Fibroblast of the aortic adventitia (primary cell): ENCODE measurements around the gene ANKRD22. TPM values are rescaled to one million over a fixed set of nuclear protein-coding genes. Genes with fewer than 3 reads are reported as not detected.
A peak's percentile ranks its signal among the peaks of the same experiment; 100 is the strongest.

Source experiments
- DNase-seq: peaks from one replicate; pipeline ENCODE4 v3.0.0-alpha.2; 2010; ENCODE audit warnings: low read depth
- H3K4me3 ChIP-seq: 2 replicates; pipeline ENCODE4 v1.5.1; 2011; ENCODE audit warnings: low read depth, mild to moderate bottlenecking, control low read depth, low read length, moderate library complexity
- total RNA-seq: library from RNA; depleted of rRNA; stranded (reverse); fragments of >200 nt; gene quantifications from 2 replicates; pipeline ENCODE4 v1.2.3, GENCODE V29; 2012; ENCODE audit warnings: low replicate concordance
- TF ChIP-seq, protein P1 (sequence below): IDR thresholded peaks from 2 replicates; pipeline ENCODE4 v1.5.1; 2011; ENCODE audit warnings: mild to moderate bottlenecking, low read length, control low read depth, inconsistent platforms; ENCODE audit not compliant: insufficient read depth

Gene ANKRD22
- total RNA-seq, 1 donor: 0.09 TPM

DNA sequence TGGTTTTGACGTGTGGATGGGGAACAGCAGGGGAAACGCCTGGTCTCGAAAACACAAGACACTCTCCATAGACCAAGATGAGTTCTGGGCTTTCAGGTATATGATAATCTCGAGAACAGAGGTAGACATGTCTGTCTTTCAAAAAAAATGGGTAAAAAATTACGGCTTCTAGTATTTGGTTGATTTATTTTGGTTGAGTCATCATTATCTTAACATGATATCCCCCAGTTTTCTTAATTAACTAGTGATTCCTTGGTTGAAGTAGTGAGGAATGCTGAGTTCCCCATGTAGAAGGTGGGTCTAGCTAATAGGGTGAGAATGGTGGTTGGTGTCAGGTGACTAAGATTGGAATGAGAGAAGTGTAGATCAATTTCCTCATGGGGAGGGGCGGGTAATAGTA lies 38.4 kb downstream of the ANKRD22 start:
- TF ChIP-seq, protein P1, sequence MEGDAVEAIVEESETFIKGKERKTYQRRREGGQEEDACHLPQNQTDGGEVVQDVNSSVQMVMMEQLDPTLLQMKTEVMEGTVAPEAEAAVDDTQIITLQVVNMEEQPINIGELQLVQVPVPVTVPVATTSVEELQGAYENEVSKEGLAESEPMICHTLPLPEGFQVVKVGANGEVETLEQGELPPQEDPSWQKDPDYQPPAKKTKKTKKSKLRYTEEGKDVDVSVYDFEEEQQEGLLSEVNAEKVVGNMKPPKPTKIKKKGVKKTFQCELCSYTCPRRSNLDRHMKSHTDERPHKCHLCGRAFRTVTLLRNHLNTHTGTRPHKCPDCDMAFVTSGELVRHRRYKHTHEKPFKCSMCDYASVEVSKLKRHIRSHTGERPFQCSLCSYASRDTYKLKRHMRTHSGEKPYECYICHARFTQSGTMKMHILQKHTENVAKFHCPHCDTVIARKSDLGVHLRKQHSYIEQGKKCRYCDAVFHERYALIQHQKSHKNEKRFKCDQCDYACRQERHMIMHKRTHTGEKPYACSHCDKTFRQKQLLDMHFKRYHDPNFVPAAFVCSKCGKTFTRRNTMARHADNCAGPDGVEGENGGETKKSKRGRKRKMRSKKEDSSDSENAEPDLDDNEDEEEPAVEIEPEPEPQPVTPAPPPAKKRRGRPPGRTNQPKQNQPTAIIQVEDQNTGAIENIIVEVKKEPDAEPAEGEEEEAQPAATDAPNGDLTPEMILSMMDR: no peak
- DNase-seq: no peak
- H3K4me3 ChIP-seq: no peak overlapping the region

DNA sequence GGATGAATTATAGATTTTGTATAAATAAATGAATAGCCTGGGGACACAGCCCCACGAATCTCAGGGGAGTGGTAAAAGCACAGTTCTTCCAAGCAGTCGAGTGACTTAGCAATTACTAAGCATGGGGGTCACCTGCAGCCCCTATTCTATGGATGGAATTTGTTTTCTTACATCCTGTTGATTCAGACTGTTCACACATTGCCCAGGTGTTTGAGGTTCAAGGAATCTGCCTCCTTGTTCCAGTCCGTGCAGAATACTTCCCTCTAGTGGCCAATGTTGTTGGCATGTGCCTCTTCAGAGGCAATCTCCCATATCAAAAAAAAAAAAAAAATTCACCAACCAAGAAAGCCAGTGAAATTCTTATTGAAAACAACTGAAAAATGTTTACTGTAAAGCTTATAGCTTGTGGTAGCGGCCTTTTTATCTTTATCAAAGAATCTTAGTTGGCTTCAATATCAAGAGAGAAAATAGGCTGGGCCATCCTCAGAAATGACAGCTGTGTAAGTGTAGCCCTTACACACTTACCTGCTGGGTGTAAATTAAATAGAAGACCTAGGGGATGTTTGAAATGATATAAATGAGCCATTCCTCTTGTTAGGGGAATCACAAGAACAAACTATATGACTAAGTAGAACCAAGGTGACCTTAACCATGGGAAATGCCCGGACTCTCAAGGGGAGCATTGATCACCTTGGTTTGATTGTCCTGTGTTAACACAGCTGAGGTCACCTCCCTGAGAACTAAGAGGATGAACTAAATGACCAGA lies 41.3 kb downstream of the ANKRD22 start:
- no peak overlapping the region for H3K4me3 ChIP-seq
- DNase-seq: peak; percentile 85
- TF ChIP-seq, protein P1: peak; percentile 78

DNA sequence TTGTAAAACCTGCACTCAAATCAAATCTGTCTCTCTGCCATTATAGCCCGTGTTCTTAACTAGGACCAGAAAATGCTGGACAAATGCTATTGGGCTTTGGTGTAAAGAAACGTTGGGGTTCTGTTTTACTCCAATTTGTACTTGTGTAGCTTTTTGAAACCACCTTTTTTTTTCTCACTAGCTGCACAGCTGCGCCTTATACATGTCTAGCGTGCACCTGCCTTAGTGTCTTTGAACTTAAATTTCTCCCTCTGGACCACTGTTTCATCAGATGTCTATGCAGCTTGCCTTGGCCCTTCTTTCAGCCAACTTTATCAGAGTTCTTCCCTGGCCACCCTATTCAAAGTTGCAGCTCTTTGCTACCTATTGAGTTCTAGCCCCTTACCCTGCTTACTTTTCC lies 42.0 kb downstream of the ANKRD22 start:
- H3K4me3 ChIP-seq: no peak overlapping the region
- no peak for DNase-seq
- TF ChIP-seq, protein P1: no peak

DNA sequence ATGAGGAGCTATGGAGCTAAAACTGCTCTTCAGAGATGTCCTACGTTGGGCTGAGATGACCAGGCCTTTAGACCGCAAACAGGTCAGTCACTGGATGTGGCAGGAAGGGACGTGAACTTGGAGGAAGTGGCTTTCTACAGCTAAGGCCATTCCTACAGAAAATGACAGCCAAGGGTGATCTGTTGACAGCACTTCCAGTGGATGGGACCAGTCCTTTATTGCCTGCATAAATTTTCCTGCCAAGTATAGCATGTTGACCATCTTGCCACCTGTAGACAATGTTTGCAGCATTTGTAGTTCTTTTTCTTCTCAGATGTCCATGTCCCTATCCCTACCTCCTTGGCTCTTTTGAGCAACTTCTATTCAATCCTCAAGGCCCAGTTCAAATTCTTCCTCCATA lies 45.7 kb downstream of the ANKRD22 start:
- no peak overlapping the region for H3K4me3 ChIP-seq
- TF ChIP-seq, protein P1: no peak
- no peak for DNase-seq

DNA sequence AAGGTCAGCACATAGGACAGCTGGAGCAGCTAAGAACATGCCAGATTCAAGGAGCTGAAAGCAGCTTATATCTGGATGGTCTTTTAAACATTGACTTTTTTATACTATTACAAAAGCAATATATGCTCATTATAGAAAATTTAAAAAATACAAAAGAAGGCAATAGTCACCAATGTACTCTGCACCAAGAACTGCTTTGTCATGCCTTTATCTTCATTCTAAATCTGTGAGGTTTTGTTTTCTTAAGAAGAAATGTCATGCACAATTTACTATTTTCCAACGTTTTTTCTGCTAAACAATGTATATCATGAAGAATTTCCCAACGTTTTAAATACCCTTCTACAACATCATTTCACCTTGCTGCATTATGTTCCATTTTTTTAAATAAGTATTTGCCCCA lies 46.3 kb downstream of the ANKRD22 start:
- TF ChIP-seq, protein P1: no peak
- DNase-seq: peak; percentile 27
- no peak overlapping the region for H3K4me3 ChIP-seq

DNA sequence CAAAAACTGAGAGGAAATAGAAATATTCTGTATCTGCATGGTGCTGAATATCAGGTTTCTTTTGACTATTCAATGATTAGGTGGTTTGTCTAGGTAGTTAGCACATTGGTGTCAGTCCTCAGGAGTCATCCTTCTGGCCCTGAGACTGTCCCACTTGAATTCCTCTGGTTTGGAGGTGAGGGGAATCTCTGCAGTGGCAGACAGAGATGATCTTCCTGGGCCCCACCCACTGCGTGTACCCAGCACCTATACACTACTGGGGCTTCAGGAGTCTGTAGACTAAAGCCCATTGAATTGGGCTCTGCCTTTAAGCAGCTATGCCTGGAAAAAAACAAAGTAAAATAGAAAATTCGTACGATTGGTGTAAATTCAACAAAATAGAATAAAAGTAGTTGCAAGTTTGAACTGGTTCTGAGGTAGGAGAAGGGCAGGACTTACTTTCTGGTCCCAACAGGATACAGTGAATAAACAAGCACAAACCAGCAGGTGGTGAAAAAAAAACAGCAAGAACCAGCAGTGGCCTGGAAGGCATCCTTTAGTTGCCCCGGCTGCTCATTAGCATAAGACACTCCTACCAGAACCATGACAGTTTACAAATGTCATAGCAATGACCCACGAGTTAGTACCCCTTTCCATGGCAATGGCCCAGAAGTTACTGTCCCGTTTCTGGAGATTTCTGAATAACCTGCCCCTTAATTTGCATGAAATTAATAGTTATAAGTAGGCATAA lies 47.4 kb downstream of the ANKRD22 start:
- DNase-seq: no peak
- H3K4me3 ChIP-seq: no peak overlapping the region
- TF ChIP-seq, protein P1: no peak
